SK-N-SH (cell line): ENCODE measurements around the gene EEF1AKMT3. TPM values are rescaled to one million over a fixed set of nuclear protein-coding genes. Genes with fewer than 3 reads are reported as not detected.

Experiments
- CTCF ChIA-PET: fragments of 300-600, 350-600 bp; formaldehyde crosslinking; extraction: SDS; loops from one replicate; lab custom pipeline; 2021; lab: Yijun Ruan, JAX
- POLR2A ChIA-PET: fragments of 350-600 bp; sonication (Branson Sonifier 250); formaldehyde crosslinking; extraction: SDS; loops from one replicate; lab custom pipeline; 2020; ENCODE audit warnings: antibody characterized with exemption, inconsistent platforms; lab: Yijun Ruan, JAX
- DNase-seq: peaks from one replicate; pipeline ENCODE4 v3.0.0; 2012
- H2AFZ ChIP-seq: fragments of 200-600 bp; sonication (generic); 2 replicates; pipeline ENCODE4 v1.8.1; 2016; ENCODE audit warnings: antibody characterized with exemption, mild to moderate bottlenecking, low read depth
- H3F3A ChIP-seq: fragments of 200-600 bp; sonication (generic); replicated peaks from 2 replicates; pipeline ENCODE3; 2016; ENCODE audit warnings: antibody characterized with exemption, mild to moderate bottlenecking; ENCODE audit not compliant: insufficient read depth
- H3K27ac ChIP-seq, 2 experiments: fragments of 200-500 bp in 1 of 2; fragments of 200-600 bp in 1 of 2; sonication (Bioruptor generic) in 1 of 2; sonication (generic), shearing (Covaris generic) in 1 of 2; 2 replicates each; pipeline versions ENCODE4 v1.5.1 to v1.6.1; 2014 to 2016; ENCODE audit warnings: low read depth in 2 of 2, inconsistent platforms in 1 of 2, low read length in 1 of 2, mild to moderate bottlenecking in 1 of 2, mixed read lengths in 1 of 2
- H3K27me3 ChIP-seq: fragments of 200-600 bp; sonication (generic), shearing (Covaris generic); 2 replicates; pipeline ENCODE4 v1.6.1; 2016; ENCODE audit warnings: mixed run types; ENCODE audit not compliant: insufficient read depth
- H3K36me3 ChIP-seq, 2 experiments: fragments of 200-500 bp in 1 of 2; fragments of 200-600 bp in 1 of 2; sonication (Bioruptor generic) in 1 of 2; sonication (generic) in 1 of 2; replicated peaks in 1 of 2; 2 replicates each; pipeline versions ENCODE3 to v1.5.1; 2014 to 2016; ENCODE audit warnings: low read length in 1 of 2, mild to moderate bottlenecking in 1 of 2; ENCODE audit not compliant: insufficient read depth in 2 of 2, control insufficient read depth in 1 of 2
- H3K4me1 ChIP-seq, 2 experiments: fragments of 200-500 bp in 1 of 2; fragments of 200-600 bp in 1 of 2; sonication (Bioruptor generic) in 1 of 2; sonication (generic), shearing (Covaris generic) in 1 of 2; 2 replicates each; pipeline versions ENCODE4 v1.5.1 to v1.6.1; 2014 to 2016; ENCODE audit warnings: low read depth in 1 of 2, low read length in 1 of 2, mixed run types in 1 of 2; ENCODE audit not compliant: insufficient read depth in 2 of 2, control insufficient read depth in 1 of 2
- H3K4me2 ChIP-seq: fragments of 200-600 bp; sonication (generic), shearing (Covaris generic); 2 replicates; pipeline ENCODE4 v1.6.1; 2017; ENCODE audit warnings: mixed run types
- H3K4me3 ChIP-seq, 2 experiments: fragments of 200-500 bp in 1 of 2; fragments of 200-600 bp in 1 of 2; sonication (Bioruptor generic) in 1 of 2; sonication (generic), shearing (Covaris generic) in 1 of 2; 2 replicates each; pipeline versions ENCODE4 v1.5.1 to v1.8.1; 2014 to 2016; ENCODE audit warnings: low read depth in 2 of 2, inconsistent platforms in 1 of 2, low read length in 1 of 2, mild to moderate bottlenecking in 1 of 2, mixed read lengths in 1 of 2, moderate library complexity in 1 of 2
- H3K79me2 ChIP-seq: fragments of 200-600 bp; sonication (generic); 2 replicates; pipeline ENCODE4 v1.8.1; 2017; ENCODE audit warnings: mild to moderate bottlenecking; ENCODE audit not compliant: insufficient read depth
- H3K9ac ChIP-seq: fragments of 200-600 bp; sonication (generic); 2 replicates; pipeline ENCODE4 v1.6.1; 2017; ENCODE audit warnings: mixed run types
- H3K9me2 ChIP-seq: fragments of 200-600 bp; sonication (generic); 2 replicates; pipeline ENCODE4 v1.6.1; 2017; ENCODE audit warnings: mixed run types
- H3K9me3 ChIP-seq: fragments of 200-600 bp; sonication (generic); 2 replicates; pipeline ENCODE4 v1.6.1; 2017; ENCODE audit warnings: mixed run types, mild to moderate bottlenecking, moderate library complexity
- H4K20me1 ChIP-seq: fragments of 200-600 bp; sonication (generic); 2 replicates; pipeline ENCODE4 v1.6.1; 2017; ENCODE audit warnings: mild to moderate bottlenecking, mixed run types; ENCODE audit not compliant: insufficient read depth
- CHD2 ChIP-seq: fragments of 150-350 bp; IDR thresholded peaks from 2 replicates; pipeline ENCODE4 v1.6.1; 2018; ENCODE audit warnings: low read length; ENCODE audit not compliant: partially characterized antibody
- ELF1 ChIP-seq: IDR thresholded peaks from 2 replicates; pipeline ENCODE4 v1.4.0; 2012
- EP300 ChIP-seq, 2 experiments: IDR thresholded peaks; 2 replicates each; pipeline versions ENCODE4 v1.4.0 to v1.6.1; 2012; ENCODE audit warnings: borderline replicate concordance in 1 of 2, low read depth in 1 of 2, low read length in 1 of 2
- FOXJ3 ChIP-seq: sonication (generic); formaldehyde crosslinking; IDR thresholded peaks from 2 replicates; pipeline ENCODE4 v1.5.1; 2020; ENCODE audit warnings: mild to moderate bottlenecking, missing genetic modification reagents
- GATA2 ChIP-seq: sonication (generic); formaldehyde crosslinking; IDR thresholded peaks from 2 replicates; pipeline ENCODE4 v1.5.0; 2020; ENCODE audit warnings: mild to moderate bottlenecking, missing genetic modification reagents
- MEF2A ChIP-seq: IDR thresholded peaks from 2 replicates; pipeline ENCODE4 v1.4.0; 2012; ENCODE audit warnings: low read depth, borderline replicate concordance
- NRF1 ChIP-seq: IDR thresholded peaks from 2 replicates; pipeline ENCODE4 v1.6.1; 2012; ENCODE audit warnings: low read depth, mild to moderate bottlenecking, low read length
- POLR2AphosphoS5 ChIP-seq: IDR thresholded peaks from 2 replicates; pipeline ENCODE4 v1.6.1; 2012; ENCODE audit warnings: low read depth, low read length
- RAD21 ChIP-seq: IDR thresholded peaks from 2 replicates; pipeline ENCODE4 v1.6.1; 2012; ENCODE audit warnings: mild to moderate bottlenecking, low read length
- RCOR1 ChIP-seq: fragments of 150-350 bp; IDR thresholded peaks from 2 replicates; pipeline ENCODE4 v1.6.1; 2017; ENCODE audit warnings: antibody characterized with exemption, low read length
- REST ChIP-seq: IDR thresholded peaks from 2 replicates; pipeline ENCODE4 v1.6.1; 2012; ENCODE audit warnings: mild to moderate bottlenecking, low read depth, low read length, moderate library complexity
- RFX5 ChIP-seq: IDR thresholded peaks from 2 replicates; pipeline ENCODE4 v1.6.1; 2012; ENCODE audit warnings: mild to moderate bottlenecking, improper control_type of control experiment, low read length
- RXRA ChIP-seq: IDR thresholded peaks from 2 replicates; pipeline ENCODE4 v1.4.0; 2012; ENCODE audit warnings: low read depth, mild to moderate bottlenecking, borderline replicate concordance
- SIN3A ChIP-seq: IDR thresholded peaks from 2 replicates; pipeline ENCODE4 v1.6.1; 2012; ENCODE audit warnings: low read depth, mild to moderate bottlenecking, low read length, moderate library complexity, borderline replicate concordance
- TAF1 ChIP-seq: IDR thresholded peaks from 2 replicates; pipeline ENCODE4 v1.6.1; 2012; ENCODE audit warnings: low read depth, mild to moderate bottlenecking, low read length, moderate library complexity, borderline replicate concordance
- TEAD4 ChIP-seq: IDR thresholded peaks from 2 replicates; pipeline ENCODE4 v1.4.0; 2012; ENCODE audit warnings: mild to moderate bottlenecking, borderline replicate concordance; ENCODE audit not compliant: insufficient read depth
- USF2 ChIP-seq: fragments of 150-350 bp; IDR thresholded peaks from 2 replicates; pipeline ENCODE4 v1.6.1; 2017; ENCODE audit warnings: antibody characterized with exemption, low read length, low read depth, borderline replicate concordance
- WGBS: methylation state at CpG from one replicate; pipeline ENCODE4 v1.1.6; 2017; ENCODE audit warnings: low lambda C conversion rate; 5-methylcytosine and 5-hydroxymethylcytosine counted together
- polyA plus RNA-seq, 3 experiments: library from polyadenylated mRNA; depleted of rRNA; stranded (reverse); fragments of >200 nt; gene quantifications; 2 replicates each; pipeline ENCODE4 v1.2.3, GENCODE V29; 2012
- TF ChIP-seq, protein P1 (sequence below): IDR thresholded peaks from 2 replicates; pipeline ENCODE4 v1.4.0; 2012; ENCODE audit warnings: low read depth, borderline replicate concordance
- TF ChIP-seq, protein P2 (sequence below): IDR thresholded peaks from 2 replicates; pipeline ENCODE4 v1.4.0; 2012; ENCODE audit warnings: low read depth, borderline replicate concordance

The EEF1AKMT3 gene
- polyA plus RNA-seq, 1 of the 3 experiments (the other 2 are of a cell fraction) = 10.3 TPM

GRCh38 chr12:57762463-57762862, 10.0 kb upstream of the EEF1AKMT3 start:
- no peak overlapping the region for H2AFZ ChIP-seq
- 82% methylated on average over 2 of the region's 2 CpGs for WGBS
- no peak overlapping the region for H3K4me3 ChIP-seq
- H3K4me1 ChIP-seq = peaks cover 0 to 24% of the 10 kb centered on the region in 2 experiments; a peak in 1 of 4 replicates
- H3K4me2 ChIP-seq = no peak overlapping the region
- no peaks in the 10 kb centered on the region for H3K9me2 ChIP-seq
- ChIA-PET POLR2A (no interaction called here), CTCF (interaction anchor here (1.5 kb wide), 1 partner anchor 21 kb away, joined by 4 read pairs; the partner anchor contains the start of gene TSFM)
- TF ChIP-seq RFX5 (no peak), FOXJ3 (CRISPR knock-in tag) (no peak), RAD21 (no peak), TEAD4 (no peak), EP300 (IDR thresholded peaks at IDR 0.05; ENCODE audit: borderline replicate concordance in 1 of 2, low read depth in 1 of 2, low read length in 1 of 2) (no peak), POLR2AphosphoS5 (no peak), ELF1 (no peak), USF2 (no peak), NRF1 (no peak), MEF2A (no peak), CHD2 (no peak), REST (no peak), TAF1 (no peak), SIN3A (no peak), RCOR1 (no peak), GATA2 (CRISPR knock-in tag) (no peak), RXRA (no peak)
- TF ChIP-seq, protein P1, sequence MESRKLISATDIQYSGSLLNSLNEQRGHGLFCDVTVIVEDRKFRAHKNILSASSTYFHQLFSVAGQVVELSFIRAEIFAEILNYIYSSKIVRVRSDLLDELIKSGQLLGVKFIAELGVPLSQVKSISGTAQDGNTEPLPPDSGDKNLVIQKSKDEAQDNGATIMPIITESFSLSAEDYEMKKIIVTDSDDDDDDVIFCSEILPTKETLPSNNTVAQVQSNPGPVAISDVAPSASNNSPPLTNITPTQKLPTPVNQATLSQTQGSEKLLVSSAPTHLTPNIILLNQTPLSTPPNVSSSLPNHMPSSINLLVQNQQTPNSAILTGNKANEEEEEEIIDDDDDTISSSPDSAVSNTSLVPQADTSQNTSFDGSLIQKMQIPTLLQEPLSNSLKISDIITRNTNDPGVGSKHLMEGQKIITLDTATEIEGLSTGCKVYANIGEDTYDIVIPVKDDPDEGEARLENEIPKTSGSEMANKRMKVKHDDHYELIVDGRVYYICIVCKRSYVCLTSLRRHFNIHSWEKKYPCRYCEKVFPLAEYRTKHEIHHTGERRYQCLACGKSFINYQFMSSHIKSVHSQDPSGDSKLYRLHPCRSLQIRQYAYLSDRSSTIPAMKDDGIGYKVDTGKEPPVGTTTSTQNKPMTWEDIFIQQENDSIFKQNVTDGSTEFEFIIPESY = no peak
- TF ChIP-seq, protein P2, sequence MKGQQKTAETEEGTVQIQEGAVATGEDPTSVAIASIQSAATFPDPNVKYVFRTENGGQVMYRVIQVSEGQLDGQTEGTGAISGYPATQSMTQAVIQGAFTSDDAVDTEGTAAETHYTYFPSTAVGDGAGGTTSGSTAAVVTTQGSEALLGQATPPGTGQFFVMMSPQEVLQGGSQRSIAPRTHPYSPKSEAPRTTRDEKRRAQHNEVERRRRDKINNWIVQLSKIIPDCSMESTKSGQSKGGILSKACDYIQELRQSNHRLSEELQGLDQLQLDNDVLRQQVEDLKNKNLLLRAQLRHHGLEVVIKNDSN = no peak
- no peak for DNase-seq
- H3K27ac ChIP-seq = no peak overlapping the region
- H3K36me3 ChIP-seq = peaks cover 3 to 20% of the 10 kb centered on the region in 2 experiments
- H3K9ac ChIP-seq = no peak overlapping the region
- H3K79me2 ChIP-seq = no peaks in the 10 kb centered on the region
- peaks cover 11% of the 10 kb centered on the region for H3F3A ChIP-seq
- no peaks in the 10 kb centered on the region for H3K9me3 ChIP-seq
- peaks cover 7% of the 10 kb centered on the region for H4K20me1 ChIP-seq
- no peaks in the 10 kb centered on the region; the same call in 1 of the 2 replicates for H3K27me3 ChIP-seq
